ENCODE results near the gene ABI3BP. TPM values are rescaled to one million over a fixed set of nuclear protein-coding genes. Genes with fewer than 3 reads are reported as not detected.
A peak's percentile ranks its signal among the peaks of the same experiment; 100 is the strongest.

The ABI3BP gene
- total RNA-seq, 1 experiment from 2014 or later, result 23.4 TPM

GRCh38 chr3:100864471-100865250, 128.6 kb downstream of the ABI3BP start:
- ChIA-PET POLR2A (ENCODE audit: unreplicated experiment) (interaction anchor here (0.5 to 0.6 kb wide), 2 partner anchors 67 to 438 kb away, joined by 3 to 4 read pairs; no protein-coding TSS in a partner anchor), CTCF (no interaction called here)
- Histone ChIP-seq H3K4me3 (ENCODE audit: low read length) (no peak overlapping the region), H3K79me2 (ENCODE audit: low read length) (no peaks in the 10 kb centered on the region), H3K9me2 (replicated peaks; ENCODE audit: low read length) (no peaks in the 10 kb centered on the region), H3K4me2 (ENCODE audit: low read length) (peak overlapping the region; percentile 29; the same call in 1 of the 2 replicates), H3F3A (ENCODE audit: low read length, unreplicated experiment) (no peaks in the 10 kb centered on the region), H3K9ac (ENCODE audit: low read length) (no peak overlapping the region), H3K4me1 (ENCODE audit: insufficient read depth, low read length) (peaks cover 21% of the 10 kb centered on the region), H4K20me1 (ENCODE audit: low read length) (no peaks in the 10 kb centered on the region), H3K27me3 (ENCODE audit: low read length) (no peaks in the 10 kb centered on the region), H3K36me3 (ENCODE audit: low read depth, low read length) (no peaks in the 10 kb centered on the region; the same call in 1 of the 2 replicates), H3K9me3 (ENCODE audit: low read length) (no peaks in the 10 kb centered on the region), H2AFZ (ENCODE audit: low read length) (no peak overlapping the region), H3K27ac (ENCODE audit: low read length) (no peak overlapping the region)
- ATAC-seq, result no peak
- intact Hi-C loops (cut with micrococcal nuclease), result no loop called here
- BruUV-seq (replicated peaks), result no TSS peak
- DNase-seq, result no peak
- TF ChIP-seq CTCF (conservative IDR thresholded peaks at IDR 0.05; ENCODE audit: low read depth, low read length), result no peak
- no peak for TF ChIP-seq EZH2 (IDR thresholded peaks at IDR 0.05; ENCODE audit: low read length, unreplicated experiment)

GRCh38 chr3:100857863-100858262, 135.4 kb downstream of the ABI3BP start:
- no peak overlapping the region for H3K4me2 ChIP-seq (ENCODE audit: low read length)
- ATAC-seq (no peak), DNase-seq (no peak)
- no peak overlapping the region for H3K27ac ChIP-seq (ENCODE audit: low read length)
- no peaks in the 10 kb centered on the region for H3K9me2 ChIP-seq (replicated peaks; ENCODE audit: low read length)
- intact Hi-C loops (cut with micrococcal nuclease), result no loop called here
- H3K9ac ChIP-seq (ENCODE audit: low read length), result no peak overlapping the region
- H3K79me2 ChIP-seq (ENCODE audit: low read length), result no peaks in the 10 kb centered on the region
- H3K9me3 ChIP-seq (ENCODE audit: low read length), result no peaks in the 10 kb centered on the region
- no peak for TF ChIP-seq EZH2phosphoT487 (IDR thresholded peaks at IDR 0.05; ENCODE audit: borderline replicate concordance, low read length)
- no peak for TF ChIP-seq EZH2 (IDR thresholded peaks at IDR 0.05; ENCODE audit: low read length, unreplicated experiment)
- TF ChIP-seq CTCF (conservative IDR thresholded peaks at IDR 0.05; ENCODE audit: low read depth, low read length), result no peak
- BruUV-seq (replicated peaks), result no TSS peak
- H3K27me3 ChIP-seq (ENCODE audit: low read length), result no peaks in the 10 kb centered on the region
- H3K36me3 ChIP-seq (ENCODE audit: low read depth, low read length), result no peaks in the 10 kb centered on the region
- POLR2A ChIA-PET (ENCODE audit: unreplicated experiment), result no interaction called here
- H2AFZ ChIP-seq (ENCODE audit: low read length), result no peak overlapping the region
- H3K4me1 ChIP-seq (ENCODE audit: insufficient read depth, low read length), result no peaks in the 10 kb centered on the region
- CTCF ChIA-PET, result no interaction called here
- H4K20me1 ChIP-seq (ENCODE audit: low read length), result no peaks in the 10 kb centered on the region
- H3K4me3 ChIP-seq (ENCODE audit: low read length), result no peak overlapping the region
- H3F3A ChIP-seq (ENCODE audit: low read length, unreplicated experiment), result no peaks in the 10 kb centered on the region

- no peaks in the 10 kb centered on the region for H3K36me3 ChIP-seq (ENCODE audit: low read depth, low read length)
- H3K9me3 ChIP-seq (ENCODE audit: low read length), result no peaks in the 10 kb centered on the region
- intact Hi-C loops (cut with micrococcal nuclease), result no loop called here
- ChIA-PET CTCF (no interaction called here), POLR2A (ENCODE audit: unreplicated experiment) (interaction anchor here (0.7 kb wide), 1 partner anchor 25 kb away, joined by 5 read pairs; no protein-coding TSS in a partner anchor)
- no peak for ATAC-seq
- no peak for DNase-seq
- no peak for TF ChIP-seq CTCF (conservative IDR thresholded peaks at IDR 0.05; ENCODE audit: low read depth, low read length)
- TF ChIP-seq EZH2phosphoT487 (IDR thresholded peaks at IDR 0.05; ENCODE audit: borderline replicate concordance, low read length), result no peak
- TF ChIP-seq EZH2 (IDR thresholded peaks at IDR 0.05; ENCODE audit: low read length, unreplicated experiment), result no peak
- no TSS peak for BruUV-seq (replicated peaks)
- H3K4me1 ChIP-seq (ENCODE audit: insufficient read depth, low read length), result no peaks in the 10 kb centered on the region
- H3K27ac ChIP-seq (ENCODE audit: low read length), result no peak overlapping the region
- no peaks in the 10 kb centered on the region for H3K27me3 ChIP-seq (ENCODE audit: low read length)
- H3K79me2 ChIP-seq (ENCODE audit: low read length), result no peaks in the 10 kb centered on the region
- H3K9me2 ChIP-seq (replicated peaks; ENCODE audit: low read length), result no peaks in the 10 kb centered on the region
- H3F3A ChIP-seq (ENCODE audit: low read length, unreplicated experiment), result no peaks in the 10 kb centered on the region
- no peak overlapping the region for H3K4me3 ChIP-seq (ENCODE audit: low read length)
- no peak overlapping the region for H3K9ac ChIP-seq (ENCODE audit: low read length)
- no peaks in the 10 kb centered on the region for H4K20me1 ChIP-seq (ENCODE audit: low read length)
- no peak overlapping the region for H2AFZ ChIP-seq (ENCODE audit: low read length)
- H3K4me2 ChIP-seq (ENCODE audit: low read length), result no peak overlapping the region
Observed at GRCh38 chr3:100856821-100857220, 136.4 kb downstream of the ABI3BP start.
